Measurements from ENCODE around the gene TRIM7. TPM values are rescaled to one million over a fixed set of nuclear protein-coding genes. Genes with fewer than 3 reads are reported as not detected.

The TRIM7 gene
- total and polyA plus RNA-seq, 9 of the 15 experiments (the other 6 are each of a cell fraction or from before 2014, with no cell fraction given), result 2.6 to 14.9 (median 8.9) TPM

GRCh38 chr5:181223058-181223728, 18.2 kb upstream of the TRIM7 start, which contains the start of gene TRIM41 (continued):
- TF ChIP-seq ARNT (IDR thresholded peaks at IDR 0.05) (peak; percentile 23 to 51; a peak in 1 of 4 replicates), XRCC5 (IDR thresholded peaks at IDR 0.05; ENCODE audit: low read depth, low read length) (peak; percentile 17; the same call in 1 of the 2 replicates), FUS (optimal IDR thresholded peaks at IDR 0.05; ENCODE audit: low read depth, low read length) (no peak), E2F3 (CRISPR knock-in tag; IDR thresholded peaks at IDR 0.05) (no peak), ZNF232 (CRISPR knock-in tag; IDR thresholded peaks at IDR 0.05) (no peak), SMARCA5 (IDR thresholded peaks at IDR 0.05) (no peak), KLF6 (CRISPR knock-in tag; IDR thresholded peaks at IDR 0.05; ENCODE audit: borderline replicate concordance) (0 out of 2 replicates have a peak, but pooled peaks have one; percentile 23), ZC3H11A (IDR thresholded peaks at IDR 0.05; ENCODE audit: low read depth, low read length) (no peak), GTF3C2 (IDR thresholded peaks at IDR 0.05; ENCODE audit: borderline replicate concordance, extremely low read depth, insufficient read length) (no peak), CBFA2T2 (conservative IDR thresholded peaks at IDR 0.05) (no peak), POLR2AphosphoS5 (IDR thresholded peaks at IDR 0.05; ENCODE audit: control insufficient read depth, insufficient read depth, low read depth, low read length) (peak; percentile 88), ZBTB9 (CRISPR knock-in tag; IDR thresholded peaks at IDR 0.05) (peak; percentile 75; the same call in 1 of the 2 replicates)
- TF ChIP-seq, protein P1, sequence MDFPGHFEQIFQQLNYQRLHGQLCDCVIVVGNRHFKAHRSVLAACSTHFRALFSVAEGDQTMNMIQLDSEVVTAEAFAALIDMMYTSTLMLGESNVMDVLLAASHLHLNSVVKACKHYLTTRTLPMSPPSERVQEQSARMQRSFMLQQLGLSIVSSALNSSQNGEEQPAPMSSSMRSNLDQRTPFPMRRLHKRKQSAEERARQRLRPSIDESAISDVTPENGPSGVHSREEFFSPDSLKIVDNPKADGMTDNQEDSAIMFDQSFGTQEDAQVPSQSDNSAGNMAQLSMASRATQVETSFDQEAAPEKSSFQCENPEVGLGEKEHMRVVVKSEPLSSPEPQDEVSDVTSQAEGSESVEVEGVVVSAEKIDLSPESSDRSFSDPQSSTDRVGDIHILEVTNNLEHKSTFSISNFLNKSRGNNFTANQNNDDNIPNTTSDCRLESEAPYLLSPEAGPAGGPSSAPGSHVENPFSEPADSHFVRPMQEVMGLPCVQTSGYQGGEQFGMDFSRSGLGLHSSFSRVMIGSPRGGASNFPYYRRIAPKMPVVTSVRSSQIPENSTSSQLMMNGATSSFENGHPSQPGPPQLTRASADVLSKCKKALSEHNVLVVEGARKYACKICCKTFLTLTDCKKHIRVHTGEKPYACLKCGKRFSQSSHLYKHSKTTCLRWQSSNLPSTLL (IDR thresholded peaks at IDR 0.05), result no peak
- TF ChIP-seq, protein P2, sequence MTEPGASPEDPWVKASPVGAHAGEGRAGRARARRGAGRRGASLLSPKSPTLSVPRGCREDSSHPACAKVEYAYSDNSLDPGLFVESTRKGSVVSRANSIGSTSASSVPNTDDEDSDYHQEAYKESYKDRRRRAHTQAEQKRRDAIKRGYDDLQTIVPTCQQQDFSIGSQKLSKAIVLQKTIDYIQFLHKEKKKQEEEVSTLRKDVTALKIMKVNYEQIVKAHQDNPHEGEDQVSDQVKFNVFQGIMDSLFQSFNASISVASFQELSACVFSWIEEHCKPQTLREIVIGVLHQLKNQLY (CRISPR knock-in tag; conservative IDR thresholded peaks at IDR 0.05), result peak in 1 of 2 experiments; percentile 91; a peak in 1 of 4 replicates
- TF ChIP-seq, protein P3, sequence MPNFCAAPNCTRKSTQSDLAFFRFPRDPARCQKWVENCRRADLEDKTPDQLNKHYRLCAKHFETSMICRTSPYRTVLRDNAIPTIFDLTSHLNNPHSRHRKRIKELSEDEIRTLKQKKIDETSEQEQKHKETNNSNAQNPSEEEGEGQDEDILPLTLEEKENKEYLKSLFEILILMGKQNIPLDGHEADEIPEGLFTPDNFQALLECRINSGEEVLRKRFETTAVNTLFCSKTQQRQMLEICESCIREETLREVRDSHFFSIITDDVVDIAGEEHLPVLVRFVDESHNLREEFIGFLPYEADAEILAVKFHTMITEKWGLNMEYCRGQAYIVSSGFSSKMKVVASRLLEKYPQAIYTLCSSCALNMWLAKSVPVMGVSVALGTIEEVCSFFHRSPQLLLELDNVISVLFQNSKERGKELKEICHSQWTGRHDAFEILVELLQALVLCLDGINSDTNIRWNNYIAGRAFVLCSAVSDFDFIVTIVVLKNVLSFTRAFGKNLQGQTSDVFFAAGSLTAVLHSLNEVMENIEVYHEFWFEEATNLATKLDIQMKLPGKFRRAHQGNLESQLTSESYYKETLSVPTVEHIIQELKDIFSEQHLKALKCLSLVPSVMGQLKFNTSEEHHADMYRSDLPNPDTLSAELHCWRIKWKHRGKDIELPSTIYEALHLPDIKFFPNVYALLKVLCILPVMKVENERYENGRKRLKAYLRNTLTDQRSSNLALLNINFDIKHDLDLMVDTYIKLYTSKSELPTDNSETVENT (CRISPR knock-in tag; IDR thresholded peaks at IDR 0.05), result peak; percentile 99
- TF ChIP-seq, protein P4, sequence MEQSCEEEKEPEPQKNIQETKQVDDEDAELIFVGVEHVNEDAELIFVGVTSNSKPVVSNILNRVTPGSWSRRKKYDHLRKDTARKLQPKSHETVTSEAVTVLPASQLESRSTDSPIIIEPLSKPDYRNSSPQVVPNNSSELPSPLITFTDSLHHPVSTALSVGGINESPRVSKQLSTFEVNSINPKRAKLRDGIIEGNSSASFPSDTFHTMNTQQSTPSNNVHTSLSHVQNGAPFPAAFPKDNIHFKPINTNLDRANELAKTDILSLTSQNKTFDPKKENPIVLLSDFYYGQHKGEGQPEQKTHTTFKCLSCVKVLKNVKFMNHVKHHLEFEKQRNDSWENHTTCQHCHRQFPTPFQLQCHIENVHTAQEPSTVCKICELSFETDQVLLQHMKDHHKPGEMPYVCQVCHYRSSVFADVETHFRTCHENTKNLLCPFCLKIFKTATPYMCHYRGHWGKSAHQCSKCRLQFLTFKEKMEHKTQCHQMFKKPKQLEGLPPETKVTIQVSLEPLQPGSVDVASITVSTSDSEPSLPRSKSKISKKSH (CRISPR knock-in tag; IDR thresholded peaks at IDR 0.05), result no peak
